Measurements from ENCODE around the gene OR4D9. TPM values are rescaled to one million over a fixed set of nuclear protein-coding genes. Genes with fewer than 3 reads are reported as not detected.

OR4D9 gene
- not detected for total RNA-seq

DNA sequence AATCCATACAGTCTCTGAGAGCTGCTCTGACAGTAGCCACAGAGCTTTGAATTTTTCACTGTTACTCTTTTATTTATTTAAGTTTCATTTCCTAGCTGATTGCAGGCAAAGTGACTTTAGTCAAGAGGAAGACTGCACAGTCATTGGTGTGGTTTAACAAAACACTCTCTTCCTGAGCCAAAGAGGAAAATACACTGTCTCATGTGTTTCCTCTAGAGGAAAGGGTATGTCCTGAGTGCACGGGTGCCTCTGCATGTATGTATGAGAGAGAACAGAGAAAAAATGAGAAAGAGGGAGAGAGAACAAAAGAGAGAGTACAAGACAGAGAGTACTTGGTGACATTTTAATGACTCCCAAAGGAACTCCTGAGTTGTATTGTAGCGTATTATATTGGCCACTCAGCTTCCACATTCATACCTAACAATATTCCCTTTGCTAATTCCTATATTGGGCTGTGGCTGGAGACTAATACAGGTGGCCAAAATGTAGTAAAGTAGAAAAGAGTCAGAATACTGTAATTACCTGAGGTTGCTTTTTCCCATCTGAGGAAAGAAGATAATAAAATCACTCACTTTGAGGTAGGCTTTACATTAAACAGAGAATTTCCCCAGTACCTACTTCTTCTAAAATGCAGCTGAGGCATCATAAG lies at the start of gene OR4D9:
Gene OR4D9 (plus strand): TSS at position 599 of the 649 bp plus-strand sequence. CDS start 3,374 bp downstream, outside the sequence.
- no peak for TF ChIP-seq POLR2AphosphoS5 (IDR thresholded peaks at IDR 0.05)
- no peak for TF ChIP-seq EP300 (IDR thresholded peaks at IDR 0.05; ENCODE audit: low read depth)
- TF ChIP-seq POLR2A (IDR thresholded peaks at IDR 0.05): no peak
- TF ChIP-seq, protein P1, sequence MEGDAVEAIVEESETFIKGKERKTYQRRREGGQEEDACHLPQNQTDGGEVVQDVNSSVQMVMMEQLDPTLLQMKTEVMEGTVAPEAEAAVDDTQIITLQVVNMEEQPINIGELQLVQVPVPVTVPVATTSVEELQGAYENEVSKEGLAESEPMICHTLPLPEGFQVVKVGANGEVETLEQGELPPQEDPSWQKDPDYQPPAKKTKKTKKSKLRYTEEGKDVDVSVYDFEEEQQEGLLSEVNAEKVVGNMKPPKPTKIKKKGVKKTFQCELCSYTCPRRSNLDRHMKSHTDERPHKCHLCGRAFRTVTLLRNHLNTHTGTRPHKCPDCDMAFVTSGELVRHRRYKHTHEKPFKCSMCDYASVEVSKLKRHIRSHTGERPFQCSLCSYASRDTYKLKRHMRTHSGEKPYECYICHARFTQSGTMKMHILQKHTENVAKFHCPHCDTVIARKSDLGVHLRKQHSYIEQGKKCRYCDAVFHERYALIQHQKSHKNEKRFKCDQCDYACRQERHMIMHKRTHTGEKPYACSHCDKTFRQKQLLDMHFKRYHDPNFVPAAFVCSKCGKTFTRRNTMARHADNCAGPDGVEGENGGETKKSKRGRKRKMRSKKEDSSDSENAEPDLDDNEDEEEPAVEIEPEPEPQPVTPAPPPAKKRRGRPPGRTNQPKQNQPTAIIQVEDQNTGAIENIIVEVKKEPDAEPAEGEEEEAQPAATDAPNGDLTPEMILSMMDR (IDR thresholded peaks at IDR 0.05): no peak
- in situ Hi-C loops (cut with MboI; ENCODE audit: low pct_ligation_motif_present in 1 of 4, low pct_unique_long_range_greater_than_20kb in 1 of 4, low sequenced_read_pairs in 3 of 4): no loop called here
- Histone ChIP-seq H3K9me3 (no peaks in the 10 kb centered on the region), H3K27me3 (peaks cover 9% of the 10 kb centered on the region), H3K4me1 (no peaks in the 10 kb centered on the region), H3K36me3 (no peaks in the 10 kb centered on the region), H3K27ac (no peak within 1 kb of the TSS), H3K4me3 (no peak within 1 kb of the TSS)
- intact Hi-C loops (cut with DNase I; ENCODE audit: low total_unique reads): no loop called here
- WGBS, 2 donors (ENCODE audit: low coverage in 1 of 2): 29 to 60% methylated on average over 1 to 2 of the region's 2 CpGs
- no peak for DNase-seq

DNA sequence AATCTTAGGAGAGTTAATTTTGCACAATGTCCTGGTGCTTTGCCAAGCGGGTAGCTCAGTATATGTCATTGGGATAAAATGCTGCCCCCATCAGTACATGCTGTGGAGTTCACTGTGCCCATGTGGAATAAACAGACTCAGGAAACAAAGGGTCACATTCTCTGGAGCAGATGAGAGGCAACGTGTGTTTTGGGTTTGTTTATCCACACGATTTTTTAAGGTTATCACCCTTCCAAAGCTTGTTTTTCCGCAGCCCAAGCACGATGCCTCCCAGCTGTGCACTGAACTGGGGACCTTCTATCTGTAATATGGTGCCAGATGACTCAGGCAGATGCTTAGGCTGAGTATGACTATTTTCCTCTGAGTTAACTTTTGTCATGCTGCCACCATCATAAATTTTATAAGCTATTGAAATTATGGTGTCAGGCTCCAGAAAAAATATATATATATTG lies 48.1 kb upstream of the OR4D9 start:
- Histone ChIP-seq H3K9me3 (no peaks in the 10 kb centered on the region), H3K27me3 (no peaks in the 10 kb centered on the region), H3K36me3 (no peaks in the 10 kb centered on the region), H3K27ac (no peak overlapping the region), H3K4me3 (no peak overlapping the region), H3K4me1 (no peaks in the 10 kb centered on the region)
- in situ Hi-C loops (cut with MboI; ENCODE audit: low pct_ligation_motif_present in 1 of 4, low pct_unique_long_range_greater_than_20kb in 1 of 4, low sequenced_read_pairs in 3 of 4) (no loop called here), intact Hi-C loops (cut with DNase I; ENCODE audit: low total_unique reads) (no loop called here)
- WGBS, 2 donors (ENCODE audit: low coverage in 1 of 2): 45 to 49% methylated on average over 4 to 5 of the region's 5 CpGs
- TF ChIP-seq POLR2A (IDR thresholded peaks at IDR 0.05) (no peak), EP300 (IDR thresholded peaks at IDR 0.05; ENCODE audit: low read depth) (no peak), POLR2AphosphoS5 (IDR thresholded peaks at IDR 0.05) (no peak)
- TF ChIP-seq, protein P1 (IDR thresholded peaks at IDR 0.05): no peak
- DNase-seq: no peak

DNA sequence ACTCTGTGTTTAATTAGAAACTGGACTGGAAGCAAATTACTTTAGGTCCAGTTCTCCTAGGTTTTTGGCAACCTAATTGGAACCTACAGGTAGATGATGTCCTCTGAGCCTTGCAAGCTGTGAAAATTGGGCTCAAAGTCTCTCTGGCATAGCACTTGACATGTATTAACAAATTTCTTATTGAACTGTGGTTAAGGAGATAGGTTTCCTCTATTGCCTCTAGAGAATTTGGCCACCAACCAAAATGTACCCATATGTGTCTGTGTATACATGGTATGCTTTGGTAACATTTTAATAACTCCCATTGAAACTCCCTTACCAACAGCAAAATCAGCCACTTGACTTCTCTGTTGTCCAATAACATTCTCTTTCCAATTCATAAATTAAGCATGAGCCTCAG lies 38.3 kb upstream of the OR4D9 start, which contains the start of gene OR4D10:
Gene OR4D10 (plus strand): TSS at position 301 of the 400 bp plus-strand sequence. CDS start 4,115 bp downstream, outside the sequence.
- in situ Hi-C loops (cut with MboI; ENCODE audit: low pct_ligation_motif_present in 1 of 4, low pct_unique_long_range_greater_than_20kb in 1 of 4, low sequenced_read_pairs in 3 of 4) (no loop called here), intact Hi-C loops (cut with DNase I; ENCODE audit: low total_unique reads) (no loop called here)
- no peaks in the 10 kb centered on the region for H3K9me3 ChIP-seq
- no peak within 1 kb of the TSS for H3K4me3 ChIP-seq
- peaks cover 4% of the 10 kb centered on the region for H3K27me3 ChIP-seq
- H3K4me1 ChIP-seq: no peaks in the 10 kb centered on the region
- H3K36me3 ChIP-seq: no peaks in the 10 kb centered on the region
- TF ChIP-seq EP300 (IDR thresholded peaks at IDR 0.05; ENCODE audit: low read depth): no peak
- TF ChIP-seq POLR2AphosphoS5 (IDR thresholded peaks at IDR 0.05): no peak
- no peak for TF ChIP-seq POLR2A (IDR thresholded peaks at IDR 0.05)
- TF ChIP-seq, protein P1 (IDR thresholded peaks at IDR 0.05): no peak
- no peak for DNase-seq
- H3K27ac ChIP-seq: no peak within 1 kb of the TSS

DNA sequence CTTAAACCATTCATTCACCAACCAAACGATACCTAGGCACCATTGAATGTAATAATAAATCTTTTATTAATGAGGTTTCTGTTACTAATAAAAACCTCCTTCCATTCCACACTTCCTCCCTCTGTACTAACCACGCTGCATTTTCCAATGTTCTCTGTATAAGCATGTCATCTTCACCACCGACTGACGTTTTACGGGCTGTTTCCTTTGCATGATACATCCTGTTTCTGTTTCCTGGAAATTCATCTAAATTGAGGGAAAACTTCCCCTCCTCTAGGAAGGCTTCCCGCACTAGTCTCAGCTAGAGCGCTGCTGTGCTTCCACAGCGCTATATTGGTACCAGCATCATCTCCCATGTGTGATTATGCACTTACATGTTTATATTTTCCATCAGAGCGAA lies 36.2 kb upstream of the OR4D9 start:
- Histone ChIP-seq H3K4me1 (no peaks in the 10 kb centered on the region), H3K27ac (no peak overlapping the region), H3K36me3 (no peaks in the 10 kb centered on the region), H3K9me3 (no peaks in the 10 kb centered on the region), H3K27me3 (peaks cover 5% of the 10 kb centered on the region), H3K4me3 (no peak overlapping the region)
- intact Hi-C loops (cut with DNase I; ENCODE audit: low total_unique reads) (no loop called here), in situ Hi-C loops (cut with MboI; ENCODE audit: low pct_ligation_motif_present in 1 of 4, low pct_unique_long_range_greater_than_20kb in 1 of 4, low sequenced_read_pairs in 3 of 4) (no loop called here)
- no peak for DNase-seq
- WGBS, 2 donors (ENCODE audit: low coverage in 1 of 2): 38 to 52% methylated on average over 5 to 9 of the region's 9 CpGs
- TF ChIP-seq POLR2A (IDR thresholded peaks at IDR 0.05): no peak
- TF ChIP-seq, protein P1 (IDR thresholded peaks at IDR 0.05): no peak
- no peak for TF ChIP-seq POLR2AphosphoS5 (IDR thresholded peaks at IDR 0.05)
- no peak for TF ChIP-seq EP300 (IDR thresholded peaks at IDR 0.05; ENCODE audit: low read depth)

All from transverse colon (tissue), 4 donors.